ENCODE measurements around the gene SLC6A4. TPM values are rescaled to one million over a fixed set of nuclear protein-coding genes. Genes with fewer than 3 reads are reported as not detected.

The SLC6A4 gene
- total RNA-seq, 1 experiment from 2014 or later: 0.30 TPM

- no peak overlapping the region for H3K9ac ChIP-seq (ENCODE audit: low read length)
- H3K4me2 ChIP-seq (ENCODE audit: low read length): no peak overlapping the region
- ATAC-seq (no peak), DNase-seq (ENCODE audit: low read depth, low spot score) (no peak)
- H2AFZ ChIP-seq (ENCODE audit: low read depth, low read length, poor library complexity, severe bottlenecking): no peak overlapping the region
- no peaks in the 10 kb centered on the region for H3K9me2 ChIP-seq (ENCODE audit: insufficient read depth)
- TF ChIP-seq SRF (IDR thresholded peaks at IDR 0.05; ENCODE audit: low read depth) (no peak), FOSL1 (IDR thresholded peaks at IDR 0.05; ENCODE audit: low read depth) (no peak), ZFX (IDR thresholded peaks at IDR 0.05) (no peak)
- TF ChIP-seq, protein P1, sequence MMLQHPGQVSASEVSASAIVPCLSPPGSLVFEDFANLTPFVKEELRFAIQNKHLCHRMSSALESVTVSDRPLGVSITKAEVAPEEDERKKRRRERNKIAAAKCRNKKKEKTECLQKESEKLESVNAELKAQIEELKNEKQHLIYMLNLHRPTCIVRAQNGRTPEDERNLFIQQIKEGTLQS (IDR thresholded peaks at IDR 0.05): no peak
- no peak overlapping the region for H3K4me3 ChIP-seq (replicated peaks in 1 of 2; ENCODE audit: low read depth in 1 of 2, low read length in 2 of 2)
- no peaks in the 10 kb centered on the region for H4K20me1 ChIP-seq (ENCODE audit: insufficient read depth)
- CTCF ChIA-PET: interaction anchor here (1.4 kb wide), 1 partner anchor 170 kb away, joined by 3 read pairs; no protein-coding TSS in a partner anchor
- no peaks in the 10 kb centered on the region for H3K9me3 ChIP-seq (ENCODE audit: control insufficient read depth in 1 of 2, insufficient read depth in 1 of 2, low read depth in 1 of 2, low read length in 2 of 2)
- POLR2A ChIA-PET: no interaction called here
- H3K79me2 ChIP-seq (ENCODE audit: insufficient read depth, low read length): no peaks in the 10 kb centered on the region
- intact Hi-C loops (cut with micrococcal nuclease): no loop called here
- H3K36me3 ChIP-seq (ENCODE audit: control insufficient read depth in 1 of 2, insufficient read depth in 2 of 2, low read length in 2 of 2): peaks cover 37 to 42% of the 10 kb centered on the region in 2 experiments; a peak in 3 of 4 replicates
- RAD21 ChIA-PET (ENCODE audit: low non-redundant PET in 1 of 2, low total read pairs in 2 of 2, uncharacterized antibody in 2 of 2, unreplicated experiment in 2 of 2): no interaction called here
- no peaks in the 10 kb centered on the region for H3K4me1 ChIP-seq (ENCODE audit: control insufficient read depth in 1 of 2, insufficient read depth in 2 of 2, low read length in 2 of 2)
- H3K27me3 ChIP-seq (ENCODE audit: insufficient read depth, low read length): no peaks in the 10 kb centered on the region
- H3K27ac ChIP-seq (ENCODE audit: low read depth, low read length): no peak overlapping the region
- BruUV-seq (replicated peaks): no TSS peak
Observed at GRCh38 chr17:30274887-30275286, 39.4 kb upstream of the SLC6A4 start.

DNA sequence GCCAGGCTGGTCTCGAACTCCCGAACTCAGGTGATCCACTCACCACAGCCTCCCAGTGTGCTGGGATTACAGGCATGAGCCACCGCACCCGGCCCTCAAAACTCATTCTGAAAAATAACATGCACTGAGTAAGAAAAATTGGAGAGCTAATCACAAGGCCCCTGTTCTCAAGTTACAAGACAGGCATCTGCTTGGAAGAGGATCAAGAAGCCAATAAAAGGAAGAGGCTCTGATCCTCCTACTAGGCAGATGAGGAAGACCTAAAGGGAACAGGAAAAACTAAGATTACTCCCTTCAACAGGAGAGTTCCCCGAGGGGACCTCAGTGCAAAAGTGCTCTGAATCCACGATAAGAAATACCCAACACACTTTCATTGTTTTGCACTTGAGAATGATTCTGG, 37.9 kb upstream of the SLC6A4 start:
- no peak overlapping the region for H3K4me3 ChIP-seq (replicated peaks in 1 of 2; ENCODE audit: low read depth in 1 of 2, low read length in 2 of 2)
- ChIA-PET POLR2A (interaction anchor here (0.7 kb wide), 1 partner anchor 8 kb away, joined by 3 read pairs; no protein-coding TSS in a partner anchor), CTCF (no interaction called here), RAD21 (ENCODE audit: low non-redundant PET in 1 of 2, low total read pairs in 2 of 2, uncharacterized antibody in 2 of 2, unreplicated experiment in 2 of 2) (interaction anchor here in 1 of 2 experiments (0.6 kb wide), 1 partner anchor 7 kb away, joined by 3 read pairs; no protein-coding TSS in a partner anchor)
- H2AFZ ChIP-seq (ENCODE audit: low read depth, low read length, poor library complexity, severe bottlenecking): no peak overlapping the region
- ATAC-seq (no peak), DNase-seq (ENCODE audit: low read depth, low spot score) (no peak)
- intact Hi-C loops (cut with micrococcal nuclease): no loop called here
- H3K27me3 ChIP-seq (ENCODE audit: insufficient read depth, low read length): no peaks in the 10 kb centered on the region
- H3K9ac ChIP-seq (ENCODE audit: low read length): no peak overlapping the region
- H3K27ac ChIP-seq (ENCODE audit: low read depth, low read length): no peak overlapping the region
- H4K20me1 ChIP-seq (ENCODE audit: insufficient read depth): no peaks in the 10 kb centered on the region
- H3K4me2 ChIP-seq (ENCODE audit: low read length): no peak overlapping the region
- H3K4me1 ChIP-seq (ENCODE audit: control insufficient read depth in 1 of 2, insufficient read depth in 2 of 2, low read length in 2 of 2): no peaks in the 10 kb centered on the region
- peaks cover 32 to 38% of the 10 kb centered on the region in 2 experiments; a peak in 3 of 4 replicates for H3K36me3 ChIP-seq (ENCODE audit: control insufficient read depth in 1 of 2, insufficient read depth in 2 of 2, low read length in 2 of 2)
- no peaks in the 10 kb centered on the region for H3K79me2 ChIP-seq (ENCODE audit: insufficient read depth, low read length)
- no TSS peak for BruUV-seq (replicated peaks)
- no peaks in the 10 kb centered on the region for H3K9me2 ChIP-seq (ENCODE audit: insufficient read depth)
- H3K9me3 ChIP-seq (ENCODE audit: control insufficient read depth in 1 of 2, insufficient read depth in 1 of 2, low read depth in 1 of 2, low read length in 2 of 2): no peaks in the 10 kb centered on the region
- TF ChIP-seq POLR2AphosphoS5 (IDR thresholded peaks at IDR 0.05; ENCODE audit: low read depth, low read length): no peak
- no peak for TF ChIP-seq EZH2phosphoT487 (IDR thresholded peaks at IDR 0.05; ENCODE audit: borderline replicate concordance)
- no peak for TF ChIP-seq EZH2 (IDR thresholded peaks at IDR 0.05)
- no peak for TF ChIP-seq CBX3 (IDR thresholded peaks at IDR 0.05; ENCODE audit: low read depth)
- no peak for TF ChIP-seq SP1 (IDR thresholded peaks at IDR 0.05; ENCODE audit: low read depth)
- no peak for TF ChIP-seq YY1 (IDR thresholded peaks at IDR 0.05; ENCODE audit: extremely low read depth, insufficient replicate concordance, low read depth, low read length)
- no peak for TF ChIP-seq TCF7L2 (IDR thresholded peaks at IDR 0.05; ENCODE audit: borderline replicate concordance, extremely low read depth, insufficient read depth, insufficient read length)
- TF ChIP-seq CEBPB (IDR thresholded peaks at IDR 0.05; ENCODE audit: low read depth): no peak
- TF ChIP-seq, protein P2, sequence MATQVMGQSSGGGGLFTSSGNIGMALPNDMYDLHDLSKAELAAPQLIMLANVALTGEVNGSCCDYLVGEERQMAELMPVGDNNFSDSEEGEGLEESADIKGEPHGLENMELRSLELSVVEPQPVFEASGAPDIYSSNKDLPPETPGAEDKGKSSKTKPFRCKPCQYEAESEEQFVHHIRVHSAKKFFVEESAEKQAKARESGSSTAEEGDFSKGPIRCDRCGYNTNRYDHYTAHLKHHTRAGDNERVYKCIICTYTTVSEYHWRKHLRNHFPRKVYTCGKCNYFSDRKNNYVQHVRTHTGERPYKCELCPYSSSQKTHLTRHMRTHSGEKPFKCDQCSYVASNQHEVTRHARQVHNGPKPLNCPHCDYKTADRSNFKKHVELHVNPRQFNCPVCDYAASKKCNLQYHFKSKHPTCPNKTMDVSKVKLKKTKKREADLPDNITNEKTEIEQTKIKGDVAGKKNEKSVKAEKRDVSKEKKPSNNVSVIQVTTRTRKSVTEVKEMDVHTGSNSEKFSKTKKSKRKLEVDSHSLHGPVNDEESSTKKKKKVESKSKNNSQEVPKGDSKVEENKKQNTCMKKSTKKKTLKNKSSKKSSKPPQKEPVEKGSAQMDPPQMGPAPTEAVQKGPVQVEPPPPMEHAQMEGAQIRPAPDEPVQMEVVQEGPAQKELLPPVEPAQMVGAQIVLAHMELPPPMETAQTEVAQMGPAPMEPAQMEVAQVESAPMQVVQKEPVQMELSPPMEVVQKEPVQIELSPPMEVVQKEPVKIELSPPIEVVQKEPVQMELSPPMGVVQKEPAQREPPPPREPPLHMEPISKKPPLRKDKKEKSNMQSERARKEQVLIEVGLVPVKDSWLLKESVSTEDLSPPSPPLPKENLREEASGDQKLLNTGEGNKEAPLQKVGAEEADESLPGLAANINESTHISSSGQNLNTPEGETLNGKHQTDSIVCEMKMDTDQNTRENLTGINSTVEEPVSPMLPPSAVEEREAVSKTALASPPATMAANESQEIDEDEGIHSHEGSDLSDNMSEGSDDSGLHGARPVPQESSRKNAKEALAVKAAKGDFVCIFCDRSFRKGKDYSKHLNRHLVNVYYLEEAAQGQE (IDR thresholded peaks at IDR 0.05; ENCODE audit: low read depth): no peak
- no peak for TF ChIP-seq EGR1 (IDR thresholded peaks at IDR 0.05; ENCODE audit: low read depth)
- TF ChIP-seq, protein P1 (IDR thresholded peaks at IDR 0.05): no peak
- no peak for TF ChIP-seq RAD21 (IDR thresholded peaks at IDR 0.05; ENCODE audit: low read depth)
- TF ChIP-seq ZFX (IDR thresholded peaks at IDR 0.05): no peak
- TF ChIP-seq ZNF274 (IDR thresholded peaks at IDR 0.05; ENCODE audit: low read depth, low read length): no peak
